Loucy (cell line): ENCODE results near the gene KATNAL1.
"Not testable (repeated sequence)": the region's sequence is repeated elsewhere in the genome, so short reads cannot be mapped to it uniquely, and the experiment has no call there.

Experiments
- H2AFZ ChIP-seq: fragments of 200-600 bp; sonication (generic); 2 replicates; pipeline ENCODE4 v1.6.0; 2016; ENCODE audit warnings: antibody characterized with exemption, mild to moderate bottlenecking, low read length, moderate library complexity
- H3F3A ChIP-seq: fragments of 200-600 bp; 2 replicates; pipeline ENCODE4 v1.6.0; 2016; ENCODE audit warnings: antibody characterized with exemption, low read depth, mild to moderate bottlenecking
- H3K27me3 ChIP-seq: fragments of 200-600 bp; sonication (generic); 2 replicates; pipeline ENCODE4 v1.6.1; 2014; ENCODE audit warnings: low read length, mild to moderate bottlenecking; ENCODE audit not compliant: insufficient read depth, poor library complexity, severe bottlenecking
- H3K36me3 ChIP-seq: fragments of 200-600 bp; sonication (generic); 2 replicates; pipeline ENCODE4 v1.6.1; 2016; ENCODE audit warnings: low read length; ENCODE audit not compliant: insufficient read depth
- H3K4me1 ChIP-seq: fragments of 200-600 bp; sonication (generic); 2 replicates; pipeline ENCODE4 v1.5.1; 2014; ENCODE audit warnings: low read length, mild to moderate bottlenecking; ENCODE audit not compliant: insufficient read depth, poor library complexity, severe bottlenecking
- H3K4me2 ChIP-seq: fragments of 200-600 bp; sonication (generic); 2 replicates; pipeline ENCODE4 v1.6.0; 2014; ENCODE audit warnings: antibody characterized with exemption, low read length, low read depth, mild to moderate bottlenecking; ENCODE audit not compliant: poor library complexity, severe bottlenecking
- H3K4me3 ChIP-seq: fragments of 200-600 bp; sonication (generic); 2 replicates; pipeline ENCODE4 v1.5.1; 2014; ENCODE audit warnings: low read length, mild to moderate bottlenecking, mixed read lengths; ENCODE audit not compliant: poor library complexity, severe bottlenecking
- H3K79me2 ChIP-seq: fragments of 200-600 bp; sonication (generic); 2 replicates; pipeline ENCODE4 v1.6.1; 2014; ENCODE audit warnings: low read length; ENCODE audit not compliant: insufficient read depth
- H3K9ac ChIP-seq: fragments of 200-600 bp; sonication (generic); 2 replicates; pipeline ENCODE4 v1.6.0; 2014; ENCODE audit warnings: mild to moderate bottlenecking, low read depth, low read length, moderate library complexity; ENCODE audit not compliant: poor library complexity, severe bottlenecking
- H3K9me2 ChIP-seq: fragments of 200-600 bp; sonication (generic); replicated peaks from 2 replicates; pipeline ENCODE4 v1.6.1; 2016; ENCODE audit warnings: low read depth, low read length, mixed read lengths
- H3K9me3 ChIP-seq: fragments of 200-600 bp; sonication (generic); 2 replicates; pipeline ENCODE4 v1.6.1; 2014; ENCODE audit warnings: mild to moderate bottlenecking, antibody characterized with exemption, low read length, low read depth; ENCODE audit not compliant: insufficient read depth
- H4K20me1 ChIP-seq: fragments of 200-600 bp; sonication (generic); 2 replicates; pipeline ENCODE4 v1.6.0; 2014; ENCODE audit warnings: antibody characterized with exemption, low read length, mild to moderate bottlenecking; ENCODE audit not compliant: insufficient read depth, poor library complexity, severe bottlenecking
- CTCF ChIP-seq: fragments of 200-600 bp; sonication (generic); conservative IDR thresholded peaks from 2 replicates; pipeline ENCODE4 v1.5.1; 2014; ENCODE audit warnings: mild to moderate bottlenecking, antibody characterized with exemption, low read length
- EZH2phosphoT487 ChIP-seq: fragments of 200-600 bp; IDR thresholded peaks from 2 replicates; pipeline ENCODE4 v1.6.1; 2018; ENCODE audit warnings: antibody characterized with exemption, mild to moderate bottlenecking, moderate library complexity, borderline replicate concordance

KATNAL1 gene

GRCh38 chr13:30268673-30269072 is 38.7 kb downstream of the KATNAL1 start:
- no peaks in the 10 kb centered on the region for H3K79me2 ChIP-seq
- no peaks in the 10 kb centered on the region for H3K4me1 ChIP-seq
- H3F3A ChIP-seq = peaks cover 3% of the 10 kb centered on the region; the same call in 1 of the 2 replicates
- TF ChIP-seq CTCF (no peak), EZH2phosphoT487 (no peak)
- H3K4me3 ChIP-seq = no peak overlapping the region
- H3K27me3 ChIP-seq = no peaks in the 10 kb centered on the region
- H3K9me2 ChIP-seq = no peaks in the 10 kb centered on the region
- H3K36me3 ChIP-seq = peaks cover 8% of the 10 kb centered on the region; the same call in 1 of the 2 replicates
- no peak overlapping the region for H3K9ac ChIP-seq
- no peak overlapping the region for H3K4me2 ChIP-seq
- no peaks in the 10 kb centered on the region for H3K9me3 ChIP-seq
- no peak overlapping the region for H2AFZ ChIP-seq
- no peaks in the 10 kb centered on the region for H4K20me1 ChIP-seq

- no peaks in the 10 kb centered on the region for H3K9me2 ChIP-seq
- no peak overlapping the region for H3K4me2 ChIP-seq
- H3K27me3 ChIP-seq = no peaks in the 10 kb centered on the region
- peaks cover 8% of the 10 kb centered on the region; the same call in 1 of the 2 replicates for H3K36me3 ChIP-seq
- H3K9me3 ChIP-seq = no peaks in the 10 kb centered on the region
- TF ChIP-seq CTCF (no peak), EZH2phosphoT487 (no peak)
- H2AFZ ChIP-seq = no peak overlapping the region
- no peaks in the 10 kb centered on the region for H3K79me2 ChIP-seq
- peaks cover 3% of the 10 kb centered on the region; the same call in 1 of the 2 replicates for H3F3A ChIP-seq
- H3K9ac ChIP-seq = no peak overlapping the region
- no peaks in the 10 kb centered on the region for H3K4me1 ChIP-seq
- H3K4me3 ChIP-seq = no peak overlapping the region
- H4K20me1 ChIP-seq = no peaks in the 10 kb centered on the region
These were observed 40.6 kb downstream of the KATNAL1 start for GRCh38 chr13:30266756-30267155.

- not testable (repeated sequence) for H3K79me2 ChIP-seq, H3K4me3 ChIP-seq, H3K9me3 ChIP-seq, H3K9ac ChIP-seq, H2AFZ ChIP-seq, H4K20me1 ChIP-seq, H3K4me2 ChIP-seq, H3K27me3 ChIP-seq, H3K9me2 ChIP-seq, H3F3A ChIP-seq
- Histone ChIP-seq H3K36me3 (peaks cover 11% of the 10 kb centered on the region; the same call in 1 of the 2 replicates), H3K4me1 (peaks cover 16% of the 10 kb centered on the region)
These were observed 48.1 kb downstream of the KATNAL1 start for GRCh38 chr13:30259149-30259733.

DNA sequence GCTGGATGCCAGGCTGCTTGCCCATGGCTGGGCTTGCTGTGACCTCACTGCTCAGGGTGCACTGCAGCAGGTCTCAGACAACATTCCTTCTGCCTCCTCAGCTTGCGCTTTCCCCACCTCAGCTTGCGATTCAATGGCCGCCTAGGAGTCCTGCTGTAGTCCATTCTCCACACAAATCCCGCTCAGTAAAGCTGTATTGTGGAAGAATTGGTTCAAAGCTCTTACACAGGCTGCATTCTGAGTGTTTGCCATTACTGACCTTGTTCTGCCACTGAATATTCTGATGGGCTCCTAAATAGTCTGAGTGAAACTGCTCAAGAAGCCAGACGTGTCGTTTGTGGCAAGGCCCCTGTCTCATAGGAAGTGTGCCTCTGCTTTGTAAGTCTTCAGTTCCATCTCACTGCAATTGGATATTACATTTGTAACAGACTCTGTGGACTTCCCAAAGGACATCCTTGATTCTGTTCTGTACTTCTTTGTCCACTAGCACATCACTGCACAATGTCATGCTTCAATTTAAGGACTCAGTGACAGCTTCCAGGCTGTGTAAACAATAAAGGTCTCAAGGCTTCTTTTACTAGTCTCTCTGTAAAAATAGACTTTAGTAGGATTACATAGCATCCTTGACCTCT is 49.8 kb downstream of the KATNAL1 start:
- H3K4me2 ChIP-seq = peak overlapping the region; percentile 32
- no peak overlapping the region for H3K4me3 ChIP-seq
- H2AFZ ChIP-seq = no peak overlapping the region
- peaks cover 18% of the 10 kb centered on the region; the same call in 1 of the 2 replicates for H3K36me3 ChIP-seq
- H3K9me3 ChIP-seq = no peaks in the 10 kb centered on the region
- H3K9ac ChIP-seq = peak overlapping the region; percentile 1
- H3K4me1 ChIP-seq = peaks cover 16% of the 10 kb centered on the region
- peaks cover 8% of the 10 kb centered on the region; the same call in 1 of the 2 replicates for H3K79me2 ChIP-seq
- TF ChIP-seq EZH2phosphoT487 (no peak), CTCF (no peak)
- no peaks in the 10 kb centered on the region for H4K20me1 ChIP-seq
- H3K27me3 ChIP-seq = no peaks in the 10 kb centered on the region
- no peaks in the 10 kb centered on the region for H3F3A ChIP-seq
- no peaks in the 10 kb centered on the region for H3K9me2 ChIP-seq
